AG04450 (cell line): Measurements from ENCODE around the gene MAPKBP1. TPM values are rescaled to one million over a fixed set of nuclear protein-coding genes. Genes with fewer than 3 reads are reported as not detected.

ENCODE experiments used
- CTCF ChIA-PET: fragments of 300-600, 350-600 bp; formaldehyde crosslinking; extraction: SDS; loops from one replicate; lab custom pipeline; 2022; ENCODE audit warnings: antibody characterized with exemption, inconsistent platforms; lab: Charles Lee
- POLR2A ChIA-PET: fragments of 350-600 bp; formaldehyde crosslinking; extraction: SDS; loops from one replicate; lab custom pipeline; 2021; ENCODE audit warnings: antibody characterized with exemption, inconsistent platforms; lab: Yijun Ruan, JAX
- DNase-seq: peaks from one replicate; pipeline ENCODE4 v3.0.0-alpha.2; 2011; ENCODE audit warnings: low read depth, low spot score
- H3K27ac ChIP-seq: one replicate; pipeline ENCODE4 v1.5.1; 2012; ENCODE audit warnings: low read depth, low read length, control low read depth
- H3K27me3 ChIP-seq: one replicate; pipeline ENCODE4 v1.6.0; 2012; ENCODE audit warnings: low read length; ENCODE audit not compliant: control insufficient read depth, insufficient read depth
- H3K4me3 ChIP-seq: 2 replicates; pipeline ENCODE4 v1.5.1; 2011; ENCODE audit warnings: mild to moderate bottlenecking, low read depth, low read length, control low read depth
- H3K9me3 ChIP-seq: 2 replicates; pipeline ENCODE4 v1.5.1; 2012; ENCODE audit warnings: low read length; ENCODE audit not compliant: control insufficient read depth, insufficient read depth
- CTCF ChIP-seq: IDR thresholded peaks from 2 replicates; pipeline ENCODE4 v1.5.1; 2011; ENCODE audit warnings: low read depth, low read length, control low read depth, inconsistent platforms
- polyA plus RNA-seq: library from polyadenylated mRNA; depleted of rRNA; stranded (reverse); fragments of >200 nt; gene quantifications from 2 replicates; pipeline ENCODE4 v1.2.3, GENCODE V29; 2011

MAPKBP1 gene
- polyA plus RNA-seq, 1 experiment: 6.1 TPM

- ChIA-PET POLR2A (interaction anchor here (1.1 kb wide), 1 partner anchor 11 kb away, joined by 3 read pairs; no protein-coding TSS in a partner anchor), CTCF (interaction anchor here (0.6 to 7.4 kb wide), 3 partner anchors 17 to 1093 kb away, joined by 3 to 59 read pairs (median 3); partner anchors contain the start of gene MAPKBP1)
- no peaks in the 10 kb centered on the region for H3K27me3 ChIP-seq
- 0 out of 2 replicates have a peak overlapping the region, but pooled peaks have one; percentile 7 for H3K4me3 ChIP-seq
- DNase-seq: no peak
- no peak for TF ChIP-seq CTCF
- H3K9me3 ChIP-seq: no peaks in the 10 kb centered on the region
- peak overlapping the region; percentile 75 for H3K27ac ChIP-seq
Observed at GRCh38 chr15:41790756-41791546, 16.7 kb downstream of the MAPKBP1 start.

GRCh38 chr15:41791547-41791937, 17.3 kb downstream of the MAPKBP1 start:
- no peak for DNase-seq
- TF ChIP-seq CTCF: no peak
- no peaks in the 10 kb centered on the region for H3K9me3 ChIP-seq
- ChIA-PET POLR2A (interaction anchor here (1.1 kb wide), 1 partner anchor 11 kb away, joined by 3 read pairs; no protein-coding TSS in a partner anchor), CTCF (interaction anchor here (1.2 to 7.4 kb wide), 2 partner anchors 18 to 20 kb away, joined by 3 to 59 read pairs; partner anchors contain the start of gene MAPKBP1)
- peak overlapping the region; percentile 75 for H3K27ac ChIP-seq
- H3K27me3 ChIP-seq: no peaks in the 10 kb centered on the region
- H3K4me3 ChIP-seq: no peak overlapping the region

GRCh38 chr15:41792000-41792637, 17.8 kb downstream of the MAPKBP1 start:
- no peaks in the 10 kb centered on the region for H3K9me3 ChIP-seq
- no peak overlapping the region for H3K4me3 ChIP-seq
- ChIA-PET POLR2A (interaction anchor here (1.1 kb wide), 1 partner anchor 12 kb away, joined by 3 read pairs; no protein-coding TSS in a partner anchor), CTCF (interaction anchor here (1.4 to 7.4 kb wide), 3 partner anchors 18 to 112 kb away, joined by 3 to 59 read pairs (median 4); partner anchors contain the start of gene MAPKBP1)
- H3K27ac ChIP-seq: no peak overlapping the region
- no peak for TF ChIP-seq CTCF
- H3K27me3 ChIP-seq: no peaks in the 10 kb centered on the region
- no peak for DNase-seq

GRCh38 chr15:41794081-41794480, 19.8 kb downstream of the MAPKBP1 start:
- Histone ChIP-seq H3K9me3 (no peaks in the 10 kb centered on the region), H3K27me3 (no peaks in the 10 kb centered on the region), H3K27ac (no peak overlapping the region), H3K4me3 (no peak overlapping the region)
- ChIA-PET POLR2A (no interaction called here), CTCF (interaction anchor here (1.2 to 4.1 kb wide), 3 partner anchors 16 to 20 kb away, joined by 3 to 24 read pairs (median 3); partner anchors contain the start of gene MAPKBP1)
- no peak for TF ChIP-seq CTCF
- DNase-seq: no peak
